ENCODE measurements around the gene NSG1.

NSG1 gene

DNA sequence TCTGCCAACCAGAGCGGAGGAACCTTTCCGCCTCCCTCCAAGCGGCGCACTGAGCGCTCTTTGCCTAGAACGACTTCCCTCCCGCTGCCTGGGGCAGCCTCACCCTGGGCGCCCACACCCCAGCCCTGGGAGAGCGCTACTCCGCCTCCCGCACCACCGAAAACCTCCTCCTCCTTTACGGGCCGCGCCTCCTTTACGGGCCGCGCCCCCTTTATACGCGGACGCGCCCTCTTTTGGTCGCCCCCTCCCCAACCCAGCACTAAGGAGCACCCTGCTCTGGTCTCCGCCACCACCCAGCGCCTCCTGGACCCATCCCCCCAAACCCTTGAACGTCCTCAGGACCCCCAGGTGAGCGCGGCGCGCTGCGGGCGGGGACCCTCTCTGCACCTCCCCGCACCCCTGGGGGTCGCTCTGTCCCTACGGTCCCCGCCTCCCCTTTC, 586 bp upstream of the NSG1 start:
- Mint-ChIP-seq H3K27me3 (ENCODE audit: low read depth) (peaks cover 88% of the 10 kb centered on the region), H3K4me3 (peak overlapping the region; percentile 78 to 83 (median 81)), H3K36me3 (ENCODE audit: low read depth) (no peaks in the 10 kb centered on the region), H3K9me3 (no peaks in the 10 kb centered on the region), H3K27ac (no peak overlapping the region), H3K4me1 (peaks cover 6% of the 10 kb centered on the region)
- TF ChIP-seq, protein P1, sequence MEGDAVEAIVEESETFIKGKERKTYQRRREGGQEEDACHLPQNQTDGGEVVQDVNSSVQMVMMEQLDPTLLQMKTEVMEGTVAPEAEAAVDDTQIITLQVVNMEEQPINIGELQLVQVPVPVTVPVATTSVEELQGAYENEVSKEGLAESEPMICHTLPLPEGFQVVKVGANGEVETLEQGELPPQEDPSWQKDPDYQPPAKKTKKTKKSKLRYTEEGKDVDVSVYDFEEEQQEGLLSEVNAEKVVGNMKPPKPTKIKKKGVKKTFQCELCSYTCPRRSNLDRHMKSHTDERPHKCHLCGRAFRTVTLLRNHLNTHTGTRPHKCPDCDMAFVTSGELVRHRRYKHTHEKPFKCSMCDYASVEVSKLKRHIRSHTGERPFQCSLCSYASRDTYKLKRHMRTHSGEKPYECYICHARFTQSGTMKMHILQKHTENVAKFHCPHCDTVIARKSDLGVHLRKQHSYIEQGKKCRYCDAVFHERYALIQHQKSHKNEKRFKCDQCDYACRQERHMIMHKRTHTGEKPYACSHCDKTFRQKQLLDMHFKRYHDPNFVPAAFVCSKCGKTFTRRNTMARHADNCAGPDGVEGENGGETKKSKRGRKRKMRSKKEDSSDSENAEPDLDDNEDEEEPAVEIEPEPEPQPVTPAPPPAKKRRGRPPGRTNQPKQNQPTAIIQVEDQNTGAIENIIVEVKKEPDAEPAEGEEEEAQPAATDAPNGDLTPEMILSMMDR (IDR thresholded peaks at IDR 0.05; ENCODE audit: unreplicated experiment in 3 of 3) = no peak

DNA sequence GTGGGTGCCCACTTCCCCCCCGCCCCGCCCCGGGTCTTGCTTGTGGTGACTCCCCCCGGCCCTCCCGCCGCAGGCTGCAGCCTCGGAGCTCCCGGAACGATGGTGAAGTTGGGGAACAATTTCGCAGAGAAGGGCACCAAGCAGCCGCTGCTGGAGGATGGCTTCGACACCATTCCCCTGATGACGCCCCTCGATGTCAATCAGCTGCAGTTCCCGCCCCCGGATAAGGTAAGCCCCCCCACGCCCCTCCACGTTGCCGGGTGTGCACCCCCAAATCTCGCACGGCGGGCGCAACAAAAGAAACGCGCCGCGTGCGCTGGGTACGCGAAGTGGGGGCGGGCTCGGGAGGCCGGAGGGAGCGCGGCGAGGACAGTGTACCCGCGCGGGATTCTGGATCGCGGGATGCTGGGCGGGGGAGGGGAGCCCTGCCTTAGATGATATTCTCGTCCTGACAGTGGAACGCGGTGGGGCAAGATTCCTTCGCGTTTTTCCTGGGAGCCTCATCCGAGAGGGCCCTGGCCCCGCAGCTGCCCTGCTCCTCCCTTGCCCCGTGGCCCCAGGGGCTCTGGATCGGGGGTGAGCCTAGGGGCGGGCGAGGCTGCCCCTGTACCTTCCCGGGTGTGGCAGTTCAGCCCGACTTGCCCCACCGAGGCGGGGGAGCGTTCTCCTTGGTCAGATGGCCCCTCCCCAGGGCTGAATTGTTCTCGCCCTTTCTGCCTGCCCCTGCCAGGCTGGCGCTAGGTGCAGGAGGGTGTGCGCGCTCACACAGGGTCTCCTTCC, 819 bp downstream of the NSG1 start:
- H3K9me3 Mint-ChIP-seq = no peaks in the 10 kb centered on the region
- peak overlapping the region; percentile 74 to 84 (median 78) for H3K4me3 Mint-ChIP-seq
- H3K36me3 Mint-ChIP-seq (ENCODE audit: low read depth) = no peaks in the 10 kb centered on the region
- peaks cover 6% of the 10 kb centered on the region for H3K4me1 Mint-ChIP-seq
- H3K27ac Mint-ChIP-seq = no peak overlapping the region
- peaks cover 89% of the 10 kb centered on the region for H3K27me3 Mint-ChIP-seq (ENCODE audit: low read depth)
- TF ChIP-seq, protein P1 (IDR thresholded peaks at IDR 0.05; ENCODE audit: unreplicated experiment in 3 of 3) = no peak

GRCh38 chr4:4388311-4388790, 1.4 kb downstream of the NSG1 start:
- Mint-ChIP-seq H3K27ac (no peak overlapping the region), H3K9me3 (no peaks in the 10 kb centered on the region), H3K4me1 (peaks cover 6% of the 10 kb centered on the region), H3K36me3 (ENCODE audit: low read depth) (no peaks in the 10 kb centered on the region), H3K4me3 (peak overlapping the region; percentile 74 to 84 (median 78)), H3K27me3 (ENCODE audit: low read depth) (peaks cover 87% of the 10 kb centered on the region)
- TF ChIP-seq, protein P1 (IDR thresholded peaks at IDR 0.05; ENCODE audit: unreplicated experiment in 3 of 3) = no peak

- H3K27ac Mint-ChIP-seq = no peak overlapping the region
- TF ChIP-seq, protein P1 (IDR thresholded peaks at IDR 0.05; ENCODE audit: unreplicated experiment in 3 of 3) = no peak
- H3K27me3 Mint-ChIP-seq (ENCODE audit: low read depth) = peaks cover 85% of the 10 kb centered on the region
- H3K36me3 Mint-ChIP-seq (ENCODE audit: low read depth) = no peaks in the 10 kb centered on the region
- peaks cover 6% of the 10 kb centered on the region for H3K4me1 Mint-ChIP-seq
- peak overlapping the region in 2 of 3 experiments; percentile 15 to 19 for H3K4me3 Mint-ChIP-seq
- no peaks in the 10 kb centered on the region for H3K9me3 Mint-ChIP-seq
Observed at GRCh38 chr4:4388836-4389575, 2.1 kb downstream of the NSG1 start.

DNA sequence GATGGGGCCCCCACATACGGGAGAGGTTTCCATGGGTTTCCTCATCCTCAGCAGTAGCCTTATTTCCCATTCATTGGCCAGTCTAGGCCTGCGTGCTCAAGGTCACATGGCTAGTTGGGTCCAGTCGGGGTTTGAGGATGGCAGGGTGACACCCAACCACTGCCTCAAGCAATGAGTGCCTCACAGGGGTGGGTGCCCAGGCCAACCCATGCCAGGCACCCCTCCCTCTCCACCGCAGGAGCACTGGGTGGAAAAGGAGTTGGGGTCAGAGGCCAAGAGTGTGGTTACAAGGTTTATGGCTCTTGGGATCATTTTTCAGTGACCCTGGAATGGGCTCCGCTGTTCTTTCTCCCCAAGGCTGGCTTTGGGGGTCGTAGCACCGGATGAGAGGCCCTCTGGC, 3.1 kb downstream of the NSG1 start:
- Mint-ChIP-seq H3K27ac (no peak overlapping the region), H3K36me3 (ENCODE audit: low read depth) (no peaks in the 10 kb centered on the region), H3K4me3 (no peak overlapping the region), H3K4me1 (peaks cover 6% of the 10 kb centered on the region), H3K27me3 (ENCODE audit: low read depth) (peaks cover 85% of the 10 kb centered on the region), H3K9me3 (no peaks in the 10 kb centered on the region)
- TF ChIP-seq, protein P1 (IDR thresholded peaks at IDR 0.05; ENCODE audit: unreplicated experiment in 3 of 3) = no peak

Measured in nephron (organoid).